GM12873 (cell line): ENCODE results near the gene ULBP1.

Experiments
- TF ChIP-seq, protein P1 (sequence below): IDR thresholded peaks from 2 replicates; pipeline ENCODE4 v1.5.1; 2012; ENCODE audit warnings: low read depth, mild to moderate bottlenecking, moderate library complexity, low read length, control low read depth; ENCODE audit not compliant: insufficient read depth; ENCODE audit errors: missing control alignments

Gene ULBP1, protein sequence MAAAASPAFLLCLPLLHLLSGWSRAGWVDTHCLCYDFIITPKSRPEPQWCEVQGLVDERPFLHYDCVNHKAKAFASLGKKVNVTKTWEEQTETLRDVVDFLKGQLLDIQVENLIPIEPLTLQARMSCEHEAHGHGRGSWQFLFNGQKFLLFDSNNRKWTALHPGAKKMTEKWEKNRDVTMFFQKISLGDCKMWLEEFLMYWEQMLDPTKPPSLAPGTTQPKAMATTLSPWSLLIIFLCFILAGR

DNA sequence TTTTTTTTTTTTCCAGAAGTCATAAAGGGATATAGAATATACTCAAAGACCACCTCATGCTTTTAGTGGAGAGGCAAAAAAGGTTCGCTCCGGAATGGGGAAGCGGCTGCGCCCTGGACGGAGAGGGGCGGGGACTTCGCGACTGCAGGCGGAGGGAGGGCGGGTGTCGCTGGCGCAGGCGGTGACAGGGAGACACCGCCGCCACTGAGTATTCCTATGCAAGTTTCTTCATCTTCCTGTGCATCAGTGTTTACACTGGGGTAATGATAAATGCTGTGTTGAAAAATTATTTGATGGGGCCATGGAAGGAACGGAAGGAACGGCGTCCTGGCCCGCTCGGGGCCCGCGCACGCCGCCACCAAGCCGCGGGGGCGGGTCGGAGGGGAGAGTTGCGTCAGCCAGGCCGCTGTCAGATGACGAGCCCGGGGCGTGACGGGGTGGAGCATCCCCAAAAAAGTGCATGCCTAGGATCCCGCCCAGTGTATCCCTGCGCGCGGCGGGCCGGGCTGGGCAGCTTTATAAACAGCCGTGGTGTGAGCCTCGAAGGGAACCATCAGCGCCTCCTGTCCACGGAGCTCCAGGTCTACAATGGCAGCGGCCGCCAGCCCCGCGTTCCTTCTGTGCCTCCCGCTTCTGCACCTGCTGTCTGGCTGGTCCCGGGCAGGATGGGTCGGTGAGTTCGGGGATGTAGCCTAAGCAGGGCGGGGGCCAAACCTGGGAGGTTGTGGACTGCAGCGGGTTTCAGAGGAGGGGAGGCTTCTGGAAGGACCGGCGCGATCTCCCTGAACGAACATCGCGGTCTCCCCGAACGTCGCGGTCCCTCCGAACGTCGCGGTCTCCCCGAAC, at the start of gene ULBP1:
Gene ULBP1, plus strand, starts transcription at position 482 of the 846 bp plus-strand sequence. Its CDS starts 107 bp downstream, at position 589.
- TF ChIP-seq, protein P1, sequence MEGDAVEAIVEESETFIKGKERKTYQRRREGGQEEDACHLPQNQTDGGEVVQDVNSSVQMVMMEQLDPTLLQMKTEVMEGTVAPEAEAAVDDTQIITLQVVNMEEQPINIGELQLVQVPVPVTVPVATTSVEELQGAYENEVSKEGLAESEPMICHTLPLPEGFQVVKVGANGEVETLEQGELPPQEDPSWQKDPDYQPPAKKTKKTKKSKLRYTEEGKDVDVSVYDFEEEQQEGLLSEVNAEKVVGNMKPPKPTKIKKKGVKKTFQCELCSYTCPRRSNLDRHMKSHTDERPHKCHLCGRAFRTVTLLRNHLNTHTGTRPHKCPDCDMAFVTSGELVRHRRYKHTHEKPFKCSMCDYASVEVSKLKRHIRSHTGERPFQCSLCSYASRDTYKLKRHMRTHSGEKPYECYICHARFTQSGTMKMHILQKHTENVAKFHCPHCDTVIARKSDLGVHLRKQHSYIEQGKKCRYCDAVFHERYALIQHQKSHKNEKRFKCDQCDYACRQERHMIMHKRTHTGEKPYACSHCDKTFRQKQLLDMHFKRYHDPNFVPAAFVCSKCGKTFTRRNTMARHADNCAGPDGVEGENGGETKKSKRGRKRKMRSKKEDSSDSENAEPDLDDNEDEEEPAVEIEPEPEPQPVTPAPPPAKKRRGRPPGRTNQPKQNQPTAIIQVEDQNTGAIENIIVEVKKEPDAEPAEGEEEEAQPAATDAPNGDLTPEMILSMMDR, result no peak

DNA sequence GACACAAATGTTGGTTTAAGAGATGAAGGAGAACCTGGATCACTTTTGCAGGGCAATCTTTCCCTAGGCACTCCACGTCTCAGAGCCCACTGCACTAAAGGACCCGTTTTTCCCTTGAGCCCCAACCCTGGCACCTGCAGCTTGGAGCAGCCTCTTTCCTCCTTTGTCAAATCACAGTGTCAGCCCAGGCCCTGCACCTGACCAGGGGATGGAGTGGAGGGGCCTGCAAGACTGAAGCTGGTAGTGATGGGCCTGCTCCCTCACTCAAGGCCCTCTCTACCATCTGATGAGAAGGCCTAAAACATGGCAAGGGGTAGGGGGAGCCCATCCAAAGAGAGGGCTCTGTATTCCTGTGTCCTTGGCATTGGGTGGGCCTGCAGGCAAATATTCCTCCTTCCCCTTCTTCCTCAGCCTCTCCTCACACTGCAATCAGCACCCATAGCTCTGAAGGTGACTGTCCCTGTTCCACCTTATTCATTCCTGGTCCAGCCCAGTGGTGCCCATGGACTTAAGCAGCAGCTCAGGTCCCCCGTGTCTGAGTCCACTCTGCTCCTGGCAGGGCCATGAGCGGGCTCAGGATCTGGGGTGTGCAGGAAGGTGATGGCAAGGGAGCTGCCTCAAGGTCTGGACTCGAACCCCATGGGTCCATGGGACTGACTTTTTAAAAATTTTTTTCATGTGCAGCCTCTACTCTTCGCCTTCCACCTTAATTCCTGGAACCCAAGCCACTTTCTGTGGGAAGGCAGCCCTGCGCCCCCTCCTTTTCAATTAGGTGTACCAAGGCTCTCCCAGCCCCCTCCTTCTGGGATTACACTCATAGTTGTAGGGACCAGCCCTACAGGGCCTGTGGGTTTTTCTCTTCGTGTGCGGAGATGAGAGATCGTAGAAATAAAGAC, 47.5 kb upstream of the ULBP1 start:
- TF ChIP-seq, protein P1, result no peak

DNA sequence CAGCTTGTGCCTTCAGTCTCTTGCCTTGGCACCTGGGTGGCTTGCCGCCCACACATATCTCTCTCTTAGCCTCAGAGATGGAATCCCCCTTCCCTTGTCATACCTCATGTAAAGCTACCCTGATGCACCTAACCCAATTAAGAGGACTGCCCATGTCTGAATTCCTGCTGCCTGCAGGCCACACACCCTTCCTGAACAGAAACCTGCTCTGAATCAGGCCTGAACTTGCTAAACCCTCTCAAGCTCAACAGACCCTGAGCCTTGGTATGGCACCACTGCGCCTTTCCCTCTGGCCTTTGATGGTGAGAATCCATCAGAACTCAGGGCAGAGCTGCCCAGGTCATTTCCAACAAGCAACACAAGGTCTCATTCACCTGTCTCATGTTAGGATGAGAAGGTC, 46.1 kb upstream of the ULBP1 start:
- TF ChIP-seq, protein P1, result no peak

DNA sequence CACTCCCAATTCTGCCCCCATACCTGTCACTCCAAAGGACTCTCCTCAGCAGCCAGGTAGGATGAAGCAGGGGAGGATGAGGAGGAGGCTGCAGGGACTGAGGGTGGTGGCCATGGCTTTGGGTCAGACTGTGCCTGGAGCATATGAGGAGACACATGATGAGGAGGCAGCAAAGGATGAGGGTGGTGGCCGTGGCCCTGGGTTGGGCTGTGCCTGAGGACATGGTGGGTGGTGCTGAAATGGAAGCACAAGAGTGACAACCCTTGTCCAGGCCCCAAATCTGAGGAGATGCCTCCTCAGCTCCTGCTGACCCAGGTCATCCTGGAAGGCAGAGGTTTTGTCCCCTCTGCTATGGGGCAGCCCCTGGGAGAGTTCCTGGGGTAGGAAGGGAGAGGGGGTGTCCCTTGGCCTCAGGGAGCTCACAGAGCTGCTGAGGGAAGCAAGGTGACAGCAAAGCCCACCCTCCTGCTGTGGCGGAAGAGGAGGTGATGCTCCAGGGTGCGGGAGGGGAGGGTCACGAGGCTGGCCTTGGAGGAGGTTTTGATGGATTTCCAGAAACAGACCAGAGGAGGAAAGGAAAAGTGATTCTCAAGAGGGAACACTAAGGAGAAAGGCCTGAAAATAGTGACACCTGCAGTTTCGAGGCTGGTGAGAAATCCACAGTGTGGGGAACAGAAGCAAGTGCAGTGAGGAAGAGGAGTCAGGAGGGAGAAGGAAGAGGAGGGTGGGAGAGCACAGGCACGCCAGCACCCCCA, 45.4 kb upstream of the ULBP1 start:
- TF ChIP-seq, protein P1, result no peak

DNA sequence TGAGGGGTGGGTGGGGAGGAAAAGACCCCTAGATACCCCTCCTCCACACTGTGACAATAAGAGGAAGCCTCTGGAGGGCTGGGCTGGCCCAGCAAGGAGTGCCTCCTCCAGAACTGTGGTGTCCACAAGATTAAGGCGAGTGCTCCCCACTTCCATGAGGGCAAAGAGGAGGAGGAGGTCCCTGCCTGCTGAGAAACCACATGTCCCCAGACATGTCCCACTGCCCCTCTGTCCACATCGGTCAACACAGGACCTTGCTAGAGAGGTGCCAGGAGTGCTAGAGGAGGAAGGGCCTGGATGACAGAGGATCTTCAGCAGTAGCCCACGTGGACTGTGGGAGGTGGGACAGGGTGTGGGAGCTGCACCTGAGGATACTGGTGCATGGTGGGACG, 43.9 kb upstream of the ULBP1 start:
- TF ChIP-seq, protein P1, result no peak

DNA sequence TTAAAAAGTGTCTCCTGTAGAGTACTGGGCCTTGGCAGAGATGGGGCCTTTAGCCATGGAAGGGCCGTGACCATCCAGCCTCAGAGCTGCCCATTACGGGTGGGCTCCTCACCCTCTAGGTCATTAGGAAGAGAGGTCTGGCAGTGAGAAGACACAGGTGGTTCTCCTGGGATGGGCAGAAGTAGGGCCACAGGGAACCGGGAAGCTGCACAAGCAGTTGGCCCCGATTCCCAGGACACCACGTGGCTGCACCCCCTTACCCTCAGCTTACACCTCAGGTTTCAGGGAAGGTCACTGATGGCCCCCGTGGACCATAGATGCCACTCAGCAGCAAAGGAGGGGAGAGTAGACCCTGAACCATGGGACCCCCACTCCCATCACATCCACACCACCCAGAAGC, 42.4 kb upstream of the ULBP1 start:
- TF ChIP-seq, protein P1, result no peak
